Heart left ventricle (tissue), 16 donors: ENCODE data around the gene RPRD1B. TPM values are rescaled to one million over a fixed set of nuclear protein-coding genes. Genes with fewer than 3 reads are reported as not detected.

Source experiments
- ATAC-seq, 4 donors: fragments of 200-7000 bp; cut with Tn5 transposase; one replicate each; pipeline ENCODE4 v1.9.1; 2020 to 2022; ENCODE audit warnings: moderate library complexity in 4 of 4, mild to moderate bottlenecking in 3 of 4, moderate number of reproducible peaks in 1 of 4
- DNase-seq, 5 donors: peaks; one replicate each; pipeline ENCODE4 v3.0.0-alpha.2; 2020
- H3K27ac ChIP-seq, 12 donors: fragments of 200-600 bp; sonication (generic) in 4 of 12; one replicate each; pipeline versions ENCODE4 v1.5.0 to v1.8.0; 2016 to 2022; ENCODE audit warnings: mild to moderate bottlenecking in 2 of 12
- H3K27me3 ChIP-seq, 9 donors: fragments of 200-600 bp; sonication (generic) in 2 of 9; one replicate each; pipeline versions ENCODE4 v1.5.1 to v1.8.0; 2016 to 2022; ENCODE audit warnings: mild to moderate bottlenecking in 3 of 9
- H3K36me3 ChIP-seq, 9 donors: fragments of 200-600 bp; sonication (generic) in 2 of 9; one replicate each; pipeline versions ENCODE4 v1.5.0 to v1.8.0; 2018 to 2022; ENCODE audit warnings: mild to moderate bottlenecking in 2 of 9
- H3K4me1 ChIP-seq, 12 donors: fragments of 200-600 bp; sonication (generic) in 4 of 12; one replicate each; pipeline versions ENCODE4 v1.5.0 to v1.8.0; 2016 to 2022; ENCODE audit warnings: mild to moderate bottlenecking in 3 of 12
- H3K4me3 ChIP-seq, 12 donors: fragments of 200-600 bp; sonication (generic) in 4 of 12; one replicate each; pipeline versions ENCODE4 v1.5.0 to v1.8.0; 2017 to 2022; ENCODE audit warnings: mild to moderate bottlenecking in 9 of 12, moderate library complexity in 4 of 12
- H3K9me3 ChIP-seq, 12 donors: fragments of 200-600 bp; sonication (generic) in 4 of 12; one replicate each; pipeline versions ENCODE4 v1.5.0 to v1.8.0; 2016 to 2022; ENCODE audit warnings: mild to moderate bottlenecking in 1 of 12
- CTCF ChIP-seq, 12 donors: fragments of 200-600 bp; sonication (generic) in 4 of 12; IDR thresholded peaks; one replicate each; pipeline versions ENCODE4 v1.5.0 to v1.8.0; 2018 to 2022; ENCODE audit warnings: antibody characterized with exemption in 12 of 12, mild to moderate bottlenecking in 5 of 12
- POLR2A ChIP-seq, 2 donors: fragments of 450-650 bp; IDR thresholded peaks; one replicate each; pipeline ENCODE4 v1.6.1; 2017; ENCODE audit warnings: antibody characterized with exemption in 2 of 2, mild to moderate bottlenecking in 2 of 2, moderate library complexity in 2 of 2
- WGBS, 4 donors: extraction: QIAGEN DNeasy Blood & Tissue Kit in 2 of 4; methylation state at CpG; one replicate each; pipeline versions ENCODE4 v1.1.5 to v1.1.7; 2013 to 2018; 5-methylcytosine and 5-hydroxymethylcytosine counted together
- intact Hi-C, 10 donors: fragments of 100-400 bp; cut with DNase I; formaldehyde crosslinking; loops; one replicate each; pipeline versions ENCODE4 v1.11.1 to v1.14.2; 2022
- polyA plus RNA-seq, 2 donors: library from polyadenylated mRNA; stranded (reverse); fragments of 200-250 nt; gene quantifications; one replicate each; pipeline ENCODE4 v1.2.3, GENCODE V29; 2013
- total RNA-seq, 9 donors: library from RNA; depleted of rRNA in 2 of 9; stranded (reverse); fragments of >200 nt in 2 of 9; fragmentation: NEBNext Ultra II Directional in 3 of 9; extraction: Animal tissue kit (Norgen Biotek cat#: 25700) in 3 of 9; gene quantifications; one replicate each; pipeline versions ENCODE4 v1.1.0 to v1.2.4, GENCODE V29; 2016 to 2023
- donor health status: ischemic (EF 13 %, LVEDD 7.1; RV severe dilation, severe dysfunction).
- donor health status: healthy with polysubstance abuse.
- donor health status: DM: no; HTN: yes; CAD: no.
- donor health status: DM: no; HTN: no; CAD: no.
- donor health status: ischemic (EF 25% LVEDD 6.9; RV normal size, moderate dysfunction).
- donor health status: ischemic (EF 25% LVEDD 5.7; RV mildly dilated, moderate dysfunction).
- donor health status: healthy.
- donor health status: DM: yes; HTN: yes; CAD: no.
- donor health status: ischemic (EF 35%, LVEDD 5.7; RV mildly dilated, moderate dysfunction).
- donor health status: nonischemic (EF 11% LVEDD 7.7; RV severe dilation, severe dysfunction).
- donor health status: DM: yes; HTN: yes; CAD: no.
- donor health status: PGD.
- donor health status: ischemic (EF 29% LVEDD 5.4; RV normal size, mild dysfunction).
- donor health status: nonischemic (EF 23%, LVEDD 6.1; RV moderate dilation, normal function).

RPRD1B gene
- total and polyA plus RNA-seq, 11 donors, result 9.1 to 60.2 (median 41.8) TPM

DNA sequence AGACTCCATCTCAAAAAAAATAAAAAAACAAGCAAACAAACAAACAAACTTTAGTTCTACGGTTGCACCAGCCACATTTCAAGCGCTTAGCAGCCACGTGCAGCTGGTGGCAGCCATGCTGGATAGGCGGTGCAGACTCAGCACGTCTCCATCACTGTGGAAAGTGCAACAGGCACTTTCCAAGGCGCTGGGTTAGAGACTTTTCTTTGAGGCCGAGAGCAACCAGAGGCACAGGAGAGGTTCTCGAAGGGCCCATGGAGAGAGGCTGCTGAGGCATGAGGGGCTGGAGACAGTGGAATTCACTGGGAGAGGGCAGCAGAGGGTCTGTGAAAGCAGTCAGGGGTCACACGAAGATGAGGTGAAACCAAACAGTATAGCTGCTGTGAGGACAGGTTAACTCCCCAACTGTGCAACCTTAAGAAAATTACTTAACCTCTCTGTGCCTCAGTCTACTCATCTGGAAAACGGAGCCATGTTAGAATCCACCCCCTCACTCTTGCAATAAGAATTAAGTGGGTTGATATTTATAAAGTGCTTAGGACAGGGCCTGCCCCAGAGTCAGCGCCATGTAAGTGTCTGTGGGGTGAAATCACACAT is 104.0 kb downstream of the RPRD1B start:
- Histone ChIP-seq H3K4me3 (no peak overlapping the region), H3K27ac (peak overlapping the region in 8 of 12 donors; percentile 51 to 81 (median 76)), H3K36me3 (peaks cover 2 to 86% (median 82%) of the 10 kb centered on the region in 9 donors), H3K9me3 (no peaks in the 10 kb centered on the region), H3K27me3 (no peaks in the 10 kb centered on the region), H3K4me1 (peaks cover 6 to 70% (median 44%) of the 10 kb centered on the region in 12 donors)
- TF ChIP-seq CTCF (IDR thresholded peaks at IDR 0.05) (no peak), POLR2A (IDR thresholded peaks at IDR 0.05) (no peak)
- intact Hi-C loops, result no loop called here
- DNase-seq, result no peak
- ATAC-seq, result no peak
- 92 to 95% (median 94%) methylated on average over 11 of the region's 11 CpGs for WGBS, 4 donors

DNA sequence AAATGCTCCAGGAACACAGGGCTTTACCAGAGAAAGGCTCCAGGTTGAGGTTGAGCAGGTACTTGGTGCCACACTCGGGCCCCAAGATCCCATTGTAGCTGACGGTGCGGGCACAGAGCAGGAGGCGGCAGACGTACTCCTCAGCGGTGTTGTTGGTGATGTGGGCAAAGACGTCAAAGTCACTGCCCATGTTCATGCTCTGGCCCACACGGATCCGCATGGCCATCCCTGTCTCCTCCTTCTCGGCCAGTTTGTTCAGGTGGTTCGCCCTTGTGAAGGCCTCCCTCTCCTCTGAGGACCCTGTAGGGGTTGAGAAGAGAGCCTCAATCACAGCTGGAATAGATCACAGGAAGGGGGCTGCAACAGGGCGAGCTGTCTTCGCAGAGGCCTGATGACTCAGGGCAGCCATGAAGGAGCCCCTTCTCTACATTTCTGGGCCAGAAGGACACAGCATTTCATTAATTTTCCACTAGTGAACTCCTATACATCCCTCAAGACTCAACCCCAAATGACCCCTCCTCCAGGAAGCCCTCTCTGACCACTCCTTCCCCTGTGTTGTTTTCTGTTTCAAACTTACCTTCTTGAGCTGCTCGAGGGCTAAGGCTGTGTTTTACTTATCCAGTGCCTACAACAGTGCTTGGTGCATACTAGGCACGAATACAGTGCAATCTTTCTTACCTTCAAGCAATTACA is 104.7 kb downstream of the RPRD1B start:
- TF ChIP-seq CTCF (IDR thresholded peaks at IDR 0.05) (no peak), POLR2A (IDR thresholded peaks at IDR 0.05) (no peak)
- peak overlapping the region in 3 of 12 donors; percentile 5 to 80 (median 60) for H3K27ac ChIP-seq
- DNase-seq (peak in 1 of 5 donors; percentile 26), ATAC-seq (no peak)
- peaks cover 6 to 72% (median 49%) of the 10 kb centered on the region in 12 donors for H3K4me1 ChIP-seq
- peaks cover 2 to 86% (median 79%) of the 10 kb centered on the region in 9 donors for H3K36me3 ChIP-seq
- intact Hi-C loops, result no loop called here
- H3K27me3 ChIP-seq, result no peaks in the 10 kb centered on the region
- no peaks in the 10 kb centered on the region for H3K9me3 ChIP-seq
- H3K4me3 ChIP-seq, result no peak overlapping the region
- WGBS, 4 donors, result 94 to 96% (median 96%) methylated on average over 15 of the region's 15 CpGs

- WGBS, 4 donors, result 89 to 92% (median 91%) methylated on average over 23 to 25 of the region's 25 CpGs
- H3K4me1 ChIP-seq, result peaks cover 10 to 72% (median 50%) of the 10 kb centered on the region in 12 donors
- H3K27ac ChIP-seq, result peak overlapping the region in 9 of 12 donors; percentile 16 to 79 (median 60)
- ATAC-seq (no peak), DNase-seq (peak in 1 of 5 donors; percentile 22)
- no peak overlapping the region for H3K4me3 ChIP-seq
- intact Hi-C loops, result no loop called here
- no peak for TF ChIP-seq POLR2A (IDR thresholded peaks at IDR 0.05)
- no peak for TF ChIP-seq CTCF (IDR thresholded peaks at IDR 0.05)
- H3K36me3 ChIP-seq, result peaks cover 2 to 83% (median 73%) of the 10 kb centered on the region in 9 donors
- no peaks in the 10 kb centered on the region for H3K9me3 ChIP-seq
- H3K27me3 ChIP-seq, result no peaks in the 10 kb centered on the region
These were observed 105.8 kb downstream of the RPRD1B start for GRCh38 chr20:38139156-38139912.
